Upper lobe of right lung (tissue), 1 donor: ENCODE results near the gene OR52E6. TPM values are rescaled to one million over a fixed set of nuclear protein-coding genes. Genes with fewer than 3 reads are reported as not detected.

Source experiments
- ATAC-seq: fragments of 200-7000 bp; cut with Tn5 transposase; one replicate; pipeline ENCODE4 v1.9.1; 2020; ENCODE audit warnings: mild to moderate bottlenecking, moderate library complexity
- DNase-seq: peaks from one replicate; pipeline ENCODE4 v3.0.0-alpha.2; 2020
- H3K27ac ChIP-seq: fragments of 200-600 bp; one replicate; pipeline ENCODE4 v1.8.0; 2022
- H3K27me3 ChIP-seq: fragments of 200-600 bp; one replicate; pipeline ENCODE4 v1.8.0; 2022; ENCODE audit warnings: mild to moderate bottlenecking
- H3K36me3 ChIP-seq: fragments of 200-600 bp; one replicate; pipeline ENCODE4 v1.8.0; 2022
- H3K4me1 ChIP-seq: fragments of 200-600 bp; one replicate; pipeline ENCODE4 v1.8.0; 2022
- H3K4me3 ChIP-seq: fragments of 200-600 bp; one replicate; pipeline ENCODE4 v1.8.0; 2022; ENCODE audit warnings: mild to moderate bottlenecking
- H3K9me3 ChIP-seq: fragments of 200-600 bp; one replicate; pipeline ENCODE4 v1.8.0; 2022
- CTCF ChIP-seq: fragments of 200-600 bp; IDR thresholded peaks from one replicate; pipeline ENCODE4 v1.8.0; 2022; ENCODE audit warnings: antibody characterized with exemption
- intact Hi-C: fragments of 100-400 bp; cut with DNase I; formaldehyde crosslinking; loops from one replicate; pipeline ENCODE4 v1.11.0; 2022
- total RNA-seq: library from RNA; stranded (reverse); fragmentation: NEBNext Ultra II Directional; extraction: Animal tissue kit (Norgen Biotek cat#: 25700); gene quantifications from one replicate; pipeline ENCODE4 v1.2.1, GENCODE V29; 2021
- donor health status: DM: no; HTN: yes; CAD: no; lungs with severe emphysema.

Gene OR52E6
- total RNA-seq, 1 donor from 2014 or later: not detected

- TF ChIP-seq CTCF: no peak
- intact Hi-C loops: no loop called here
- H3K4me3 ChIP-seq: no peak overlapping the region
- H3K36me3 ChIP-seq: no peaks in the 10 kb centered on the region
- DNase-seq (no peak), ATAC-seq (no peak)
- H3K9me3 ChIP-seq: no peaks in the 10 kb centered on the region
- H3K27ac ChIP-seq: no peak overlapping the region
- H3K27me3 ChIP-seq: no peaks in the 10 kb centered on the region
- H3K4me1 ChIP-seq: no peaks in the 10 kb centered on the region
Observed at GRCh38 chr11:5846701-5847100, 5.0 kb upstream of the OR52E6 start.

DNA sequence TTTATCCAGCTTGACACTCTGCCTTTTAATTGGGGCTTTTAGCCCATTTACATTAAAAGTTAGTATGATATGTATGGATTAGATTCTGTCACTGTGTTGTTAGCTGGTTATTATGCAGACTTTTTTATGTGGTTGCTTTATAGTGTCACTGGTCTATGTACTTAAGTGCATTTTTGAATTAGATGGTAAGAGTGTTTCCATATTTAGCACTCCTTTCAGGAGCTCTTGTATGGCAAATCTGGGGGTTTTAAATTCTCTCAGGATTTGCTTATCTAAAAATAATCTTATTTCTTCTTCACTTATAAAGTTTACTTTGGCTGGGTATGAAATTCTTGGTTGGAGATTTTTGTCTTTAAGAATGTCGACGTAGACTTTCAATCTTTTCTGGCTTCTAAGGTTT lies 4.0 kb downstream of the OR52E6 start:
- H3K36me3 ChIP-seq: no peaks in the 10 kb centered on the region
- H3K4me1 ChIP-seq: no peaks in the 10 kb centered on the region
- H3K27me3 ChIP-seq: no peaks in the 10 kb centered on the region
- ATAC-seq (no peak), DNase-seq (no peak)
- TF ChIP-seq CTCF: no peak
- intact Hi-C loops: no loop called here
- H3K4me3 ChIP-seq: no peak overlapping the region
- no peaks in the 10 kb centered on the region for H3K9me3 ChIP-seq
- no peak overlapping the region for H3K27ac ChIP-seq

GRCh38 chr11:5833446-5833845 lies 8.3 kb downstream of the OR52E6 start:
- TF ChIP-seq CTCF: no peak
- no peak for DNase-seq
- Histone ChIP-seq H3K27ac (no peak overlapping the region), H3K36me3 (no peaks in the 10 kb centered on the region), H3K4me1 (no peaks in the 10 kb centered on the region), H3K9me3 (no peaks in the 10 kb centered on the region), H3K4me3 (no peak overlapping the region), H3K27me3 (no peaks in the 10 kb centered on the region)
- no peak for ATAC-seq
- intact Hi-C loops: no loop called here

- DNase-seq: no peak
- H3K27me3 ChIP-seq: no peaks in the 10 kb centered on the region
- H3K4me3 ChIP-seq: no peak overlapping the region
- H3K9me3 ChIP-seq: no peaks in the 10 kb centered on the region
- no peak for ATAC-seq
- intact Hi-C loops: no loop called here
- TF ChIP-seq CTCF: no peak
- no peaks in the 10 kb centered on the region for H3K36me3 ChIP-seq
- H3K4me1 ChIP-seq: no peaks in the 10 kb centered on the region
- no peak overlapping the region for H3K27ac ChIP-seq
Observed at GRCh38 chr11:5831196-5831829, 10.4 kb downstream of the OR52E6 start.

GRCh38 chr11:5818245-5818886 lies 23.3 kb downstream of the OR52E6 start:
- intact Hi-C loops: no loop called here

More at GRCh38 chr11:5818245-5818886, 23.3 kb downstream of the OR52E6 start:
- no peaks in the 10 kb centered on the region for H3K4me1 ChIP-seq
- no peak overlapping the region for H3K27ac ChIP-seq
- no peaks in the 10 kb centered on the region for H3K36me3 ChIP-seq
- DNase-seq: no peak
- no peaks in the 10 kb centered on the region for H3K9me3 ChIP-seq
- peak overlapping the region; percentile 4 for H3K4me3 ChIP-seq
- TF ChIP-seq CTCF: no peak
- H3K27me3 ChIP-seq: no peaks in the 10 kb centered on the region
- no peak for ATAC-seq
